ENCODE results near the gene MATK.

Gene MATK

DNA sequence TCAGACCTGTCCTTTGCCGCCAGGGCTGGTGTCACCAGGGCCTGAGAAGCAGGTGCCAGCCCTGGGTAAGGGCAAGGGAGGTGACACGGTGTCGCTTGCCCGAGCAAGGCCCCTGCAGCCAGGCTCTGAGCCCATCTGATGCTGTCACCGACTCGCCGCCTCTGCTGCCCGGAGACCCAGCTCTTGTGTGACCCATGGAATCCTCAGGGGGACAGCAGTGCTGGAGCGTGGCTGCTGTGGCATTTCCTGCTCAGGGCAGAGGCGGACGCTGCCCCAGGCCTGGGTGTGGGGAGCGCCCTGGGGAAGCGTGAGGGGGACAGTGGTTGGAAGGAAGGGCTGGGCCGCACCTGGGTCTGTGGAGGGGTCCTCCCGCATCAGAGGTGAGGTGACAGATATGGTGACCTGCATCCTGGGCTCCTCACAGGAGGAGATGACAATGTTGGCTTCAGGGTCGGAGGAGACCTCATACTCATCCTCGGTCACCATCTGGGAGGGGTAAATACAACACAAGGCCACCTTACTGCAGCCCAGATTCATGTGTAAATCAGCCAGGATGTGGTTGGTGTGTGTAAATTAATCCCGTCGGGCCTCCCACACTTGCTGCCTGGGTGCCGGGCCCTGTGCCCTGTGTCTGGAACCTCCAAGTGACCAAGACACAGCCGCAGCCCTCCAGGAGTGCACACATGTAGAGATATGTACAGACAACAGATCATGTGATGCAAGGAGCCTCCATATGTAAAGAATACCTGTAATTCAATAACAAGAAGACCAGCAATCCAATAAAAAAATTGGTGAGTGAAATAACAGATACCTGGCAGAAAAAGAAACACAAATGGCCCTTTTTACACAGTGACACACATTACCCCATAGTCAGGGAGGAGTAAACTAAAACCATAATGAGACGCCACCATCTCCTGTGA lies 27.6 kb upstream of the MATK start:
- FAIRE-seq (no peak), DNase-seq (ENCODE audit: insufficient read length) (no peak)
- no peak for TF ChIP-seq POLR2A (IDR thresholded peaks at IDR 0.05; ENCODE audit: low read depth, low read length)
- no peak for TF ChIP-seq TAF1 (IDR thresholded peaks at IDR 0.05; ENCODE audit: borderline replicate concordance, low read depth, low read length)
- TF ChIP-seq POLR2AphosphoS5 (IDR thresholded peaks at IDR 0.05; ENCODE audit: low read depth, low read length) = no peak

DNA sequence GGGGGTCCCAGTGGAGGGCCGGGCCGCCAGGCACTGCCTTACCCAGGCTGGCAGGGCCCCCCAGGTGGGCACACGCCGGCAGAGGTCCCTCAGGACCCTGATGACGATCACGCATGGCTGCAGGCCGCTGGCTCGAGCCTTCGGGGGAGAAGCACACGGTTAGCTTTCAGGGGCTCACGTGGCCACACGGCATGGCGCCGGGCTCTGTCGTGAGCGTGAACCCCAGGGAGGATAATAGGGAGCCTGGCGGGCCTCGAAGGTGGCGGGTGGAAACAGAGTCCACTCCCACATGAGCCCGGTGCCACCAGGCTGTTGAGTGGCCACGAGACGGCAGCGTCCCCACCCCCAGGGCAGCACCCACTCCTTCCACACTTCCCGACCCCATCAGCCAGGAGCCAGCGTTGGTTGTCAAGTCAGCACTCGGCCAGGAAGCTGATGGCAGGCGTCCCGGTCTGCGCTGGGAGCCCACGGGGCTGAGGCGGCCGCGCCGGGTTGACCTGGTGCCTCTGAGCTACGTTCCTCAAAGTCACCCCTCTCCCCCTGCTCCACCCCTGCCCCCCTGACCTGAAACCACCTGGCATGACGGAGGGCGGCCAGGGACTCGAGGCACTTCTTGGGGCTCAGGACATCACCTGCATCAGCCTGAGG lies 24.7 kb upstream of the MATK start:
- FAIRE-seq (peak; percentile 36), DNase-seq (ENCODE audit: insufficient read length) (no peak)
- no peak for TF ChIP-seq TAF1 (IDR thresholded peaks at IDR 0.05; ENCODE audit: borderline replicate concordance, low read depth, low read length)
- TF ChIP-seq POLR2A (IDR thresholded peaks at IDR 0.05; ENCODE audit: low read depth, low read length) = no peak
- no peak for TF ChIP-seq POLR2AphosphoS5 (IDR thresholded peaks at IDR 0.05; ENCODE audit: low read depth, low read length)

DNA sequence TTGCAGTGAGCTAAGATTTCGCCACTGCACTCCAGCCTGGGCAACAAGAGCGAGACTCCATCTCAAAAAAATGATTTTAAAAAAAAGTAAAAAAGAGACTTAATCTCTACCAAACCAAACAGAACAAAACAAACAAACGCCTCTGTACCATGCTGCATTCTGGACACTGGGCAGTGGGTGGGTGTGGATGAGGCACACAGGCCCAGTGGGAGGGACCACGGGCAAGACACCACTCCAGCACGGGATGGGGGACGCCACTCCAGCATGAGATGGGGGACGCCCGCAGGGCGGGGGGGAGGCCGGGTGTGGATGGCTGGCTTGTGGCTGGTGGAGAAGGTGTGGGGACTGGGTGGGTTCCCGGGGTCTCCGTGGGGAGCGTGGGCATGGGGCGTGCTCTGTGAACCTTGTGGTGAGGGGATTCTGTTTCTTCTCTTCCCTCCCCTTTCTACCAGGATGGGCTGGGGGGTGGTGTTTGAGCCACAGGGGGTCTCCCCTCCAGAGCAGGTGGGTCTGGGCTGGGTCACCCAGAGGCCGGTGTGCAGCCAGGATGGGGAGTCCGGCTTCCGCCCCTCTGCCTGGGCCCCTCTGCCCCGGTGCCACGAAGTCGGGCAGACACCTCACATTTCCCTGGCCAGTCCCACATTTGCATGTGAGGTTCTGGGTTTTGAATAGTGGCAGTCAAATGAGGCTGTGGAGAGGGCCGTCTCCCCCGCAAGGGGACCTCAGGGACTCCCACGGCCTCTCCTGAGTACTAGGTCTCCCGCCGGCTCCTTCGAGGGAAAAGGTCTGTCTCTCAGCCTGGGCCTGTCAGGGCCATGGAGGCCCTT lies 23.9 kb upstream of the MATK start:
- FAIRE-seq (peak; percentile 71), DNase-seq (ENCODE audit: insufficient read length) (no peak)
- TF ChIP-seq POLR2A (IDR thresholded peaks at IDR 0.05; ENCODE audit: low read depth, low read length) (no peak), POLR2AphosphoS5 (IDR thresholded peaks at IDR 0.05; ENCODE audit: low read depth, low read length) (no peak), TAF1 (IDR thresholded peaks at IDR 0.05; ENCODE audit: borderline replicate concordance, low read depth, low read length) (no peak)

DNA sequence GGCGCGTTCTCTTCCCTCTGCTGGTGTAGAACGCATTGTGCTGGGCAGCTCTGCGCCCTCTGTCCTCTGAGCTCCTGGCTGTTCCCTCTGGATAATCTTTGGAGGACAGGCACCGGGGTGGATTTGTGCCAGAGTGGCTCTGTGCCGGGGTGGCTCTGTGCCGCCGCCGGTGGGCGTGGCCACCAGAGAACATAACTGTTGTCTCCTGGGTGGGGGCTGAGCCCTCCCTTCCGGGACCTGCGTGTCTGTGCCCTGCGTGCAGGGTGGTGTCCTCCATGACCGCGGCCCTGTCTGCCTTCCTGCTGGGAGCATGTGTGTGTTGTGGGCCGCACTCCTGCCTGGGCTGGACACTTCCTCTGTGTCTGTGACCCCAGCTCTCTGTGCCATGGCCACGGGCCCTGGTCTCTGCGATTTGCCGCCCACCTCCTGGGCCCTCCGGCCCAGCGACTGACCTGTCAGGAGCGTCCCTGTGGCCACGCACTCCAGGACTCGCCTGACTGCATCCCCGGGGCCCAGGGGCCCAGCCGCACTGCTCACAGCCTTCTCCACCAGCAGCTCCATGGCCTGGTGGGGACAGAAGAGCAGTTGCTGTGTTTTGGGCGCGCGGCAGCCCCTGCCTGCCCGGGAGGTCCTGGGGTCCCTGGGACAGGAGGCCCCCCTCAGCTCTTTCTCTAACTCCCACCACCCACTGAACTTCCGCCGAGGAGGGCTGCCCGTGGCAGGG lies 22.4 kb upstream of the MATK start:
- TF ChIP-seq POLR2AphosphoS5 (IDR thresholded peaks at IDR 0.05; ENCODE audit: low read depth, low read length) (no peak), TAF1 (IDR thresholded peaks at IDR 0.05; ENCODE audit: borderline replicate concordance, low read depth, low read length) (no peak), POLR2A (IDR thresholded peaks at IDR 0.05; ENCODE audit: low read depth, low read length) (no peak)
- no peak for DNase-seq (ENCODE audit: insufficient read length)
- no peak for FAIRE-seq

DNA sequence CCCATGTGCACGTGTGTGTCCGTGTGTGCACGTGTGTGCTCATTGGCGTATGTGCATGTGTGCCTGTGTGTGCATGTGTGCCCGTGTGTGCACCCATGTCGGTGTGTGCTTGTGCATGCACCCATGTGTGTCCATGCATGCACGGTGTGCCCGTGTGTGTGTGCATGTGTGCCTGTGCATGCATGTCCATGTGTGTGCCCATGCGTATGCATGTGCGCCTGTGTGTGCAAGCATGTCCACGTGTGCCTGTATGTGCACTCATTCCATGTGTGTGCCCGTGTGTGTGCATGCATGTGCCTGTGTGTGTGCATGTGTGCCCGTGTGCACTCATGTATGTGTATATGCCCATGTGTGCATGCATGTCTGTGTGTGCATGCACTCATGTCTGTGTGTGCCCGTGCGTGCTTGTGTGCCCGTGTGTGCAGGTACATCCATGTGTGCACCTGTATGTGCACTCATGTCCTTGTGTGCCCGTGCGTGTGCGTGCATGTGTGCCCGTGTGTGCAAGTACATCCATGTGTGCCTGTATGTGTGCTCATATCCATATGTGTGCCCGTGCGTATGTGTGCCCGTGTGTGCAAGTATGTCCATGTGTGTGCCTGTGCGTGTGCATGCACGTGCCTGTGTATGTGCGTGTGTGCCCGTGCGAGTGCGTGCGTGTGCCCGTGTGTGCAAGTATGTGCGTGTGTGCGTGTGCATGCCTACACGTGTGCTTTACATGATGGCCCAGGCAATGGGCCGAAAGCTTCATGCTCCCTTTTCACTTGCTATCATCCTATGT lies 21.6 kb upstream of the MATK start:
- no peak; the same call in 1 of the 2 replicates for TF ChIP-seq POLR2AphosphoS5 (IDR thresholded peaks at IDR 0.05; ENCODE audit: low read depth, low read length)
- TF ChIP-seq POLR2A (IDR thresholded peaks at IDR 0.05; ENCODE audit: low read depth, low read length) = no peak
- TF ChIP-seq TAF1 (IDR thresholded peaks at IDR 0.05; ENCODE audit: borderline replicate concordance, low read depth, low read length) = no peak
- DNase-seq (ENCODE audit: insufficient read length) (no peak), FAIRE-seq (no peak)

DNA sequence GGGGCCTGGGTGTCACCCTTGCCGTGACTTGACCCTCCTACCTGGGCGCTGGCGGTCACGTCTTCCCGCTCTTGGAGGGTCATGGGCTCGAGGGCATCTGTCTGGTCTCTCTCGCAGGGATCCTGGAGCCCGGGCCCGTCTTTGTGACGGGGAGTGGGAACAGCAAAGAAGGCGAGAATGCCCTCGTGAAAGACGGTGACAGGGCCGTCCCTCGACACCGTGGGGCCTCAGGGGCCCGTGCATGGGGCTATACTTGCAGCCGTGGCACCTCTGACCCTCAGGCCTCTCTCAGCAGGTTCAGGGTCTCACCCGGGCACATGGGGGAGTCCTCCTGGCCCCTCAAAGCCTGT lies 20.9 kb upstream of the MATK start:
- FAIRE-seq (no peak), DNase-seq (ENCODE audit: insufficient read length) (no peak)
- TF ChIP-seq POLR2A (IDR thresholded peaks at IDR 0.05; ENCODE audit: low read depth, low read length) (no peak), POLR2AphosphoS5 (IDR thresholded peaks at IDR 0.05; ENCODE audit: low read depth, low read length) (no peak), TAF1 (IDR thresholded peaks at IDR 0.05; ENCODE audit: borderline replicate concordance, low read depth, low read length) (no peak)

DNA sequence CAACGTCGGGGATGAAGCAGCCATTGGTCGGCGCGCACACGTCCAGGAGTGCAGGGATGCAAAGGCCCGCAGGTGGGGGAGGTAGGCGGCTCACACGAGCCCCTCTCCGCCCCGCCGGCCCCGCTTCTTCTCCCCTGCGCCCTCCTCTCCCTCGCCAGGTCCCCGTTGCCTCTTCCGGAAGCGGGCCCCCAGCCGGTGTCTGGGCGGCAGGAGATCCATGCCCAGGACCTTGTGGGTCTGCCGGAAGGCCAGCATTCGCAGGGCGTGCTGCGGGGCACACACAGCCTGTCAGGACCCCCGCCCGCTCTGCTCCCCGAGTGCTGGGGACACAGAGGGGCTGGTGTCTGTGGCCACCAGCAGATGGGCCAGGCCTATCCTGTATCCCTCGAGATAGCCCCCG lies 19.7 kb upstream of the MATK start:
- DNase-seq (ENCODE audit: insufficient read length) = no peak
- TF ChIP-seq TAF1 (IDR thresholded peaks at IDR 0.05; ENCODE audit: borderline replicate concordance, low read depth, low read length) = no peak
- TF ChIP-seq POLR2A (IDR thresholded peaks at IDR 0.05; ENCODE audit: low read depth, low read length) = no peak
- TF ChIP-seq POLR2AphosphoS5 (IDR thresholded peaks at IDR 0.05; ENCODE audit: low read depth, low read length) = no peak
- FAIRE-seq = no peak

DNA sequence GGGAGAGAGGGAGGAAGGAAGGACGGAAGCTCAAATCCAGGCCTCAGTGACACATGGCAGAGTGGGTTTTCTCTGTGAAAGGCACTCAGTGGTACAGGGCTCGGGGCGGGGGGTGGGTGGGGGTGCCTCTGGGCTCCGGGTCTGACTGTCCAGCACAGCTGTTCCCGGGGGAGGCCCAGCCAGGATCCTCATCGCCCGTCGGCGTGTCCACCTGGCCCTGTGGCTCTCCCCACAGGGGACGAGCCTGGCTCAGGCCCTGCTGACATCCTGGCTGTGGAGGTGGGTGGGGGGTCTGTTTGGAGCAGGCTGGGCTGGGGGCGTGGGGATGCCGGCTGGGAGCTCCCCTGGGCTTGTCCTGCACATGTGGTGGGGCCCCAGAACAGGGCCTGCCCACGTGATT lies 18.2 kb upstream of the MATK start:
- DNase-seq (ENCODE audit: insufficient read length) (no peak), FAIRE-seq (no peak)
- no peak for TF ChIP-seq TAF1 (IDR thresholded peaks at IDR 0.05; ENCODE audit: borderline replicate concordance, low read depth, low read length)
- no peak for TF ChIP-seq POLR2A (IDR thresholded peaks at IDR 0.05; ENCODE audit: low read depth, low read length)
- no peak for TF ChIP-seq POLR2AphosphoS5 (IDR thresholded peaks at IDR 0.05; ENCODE audit: low read depth, low read length)

DNA sequence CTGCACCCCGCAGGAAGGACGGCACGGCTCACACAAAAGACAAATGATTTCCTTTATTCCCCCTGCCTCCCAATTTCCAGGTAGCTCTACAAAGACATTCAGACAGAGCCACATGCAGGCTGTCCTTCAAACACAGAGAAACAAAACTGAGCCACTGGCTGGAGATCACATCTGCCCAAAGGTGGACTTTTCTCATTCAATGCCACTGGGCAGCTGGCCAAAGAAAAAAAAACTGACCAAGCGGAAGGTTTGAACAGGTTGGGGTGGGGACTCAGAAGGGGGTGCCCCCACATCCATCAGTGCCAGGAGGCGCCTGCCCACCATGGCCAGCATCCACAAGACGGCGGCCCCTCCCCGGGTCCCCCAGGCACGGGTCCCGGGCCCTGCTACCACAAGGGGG lies 17.8 kb upstream of the MATK start:
- DNase-seq (ENCODE audit: insufficient read length) (no peak), FAIRE-seq (no peak)
- TF ChIP-seq POLR2AphosphoS5 (IDR thresholded peaks at IDR 0.05; ENCODE audit: low read depth, low read length) (no peak), TAF1 (IDR thresholded peaks at IDR 0.05; ENCODE audit: borderline replicate concordance, low read depth, low read length) (no peak), POLR2A (IDR thresholded peaks at IDR 0.05; ENCODE audit: low read depth, low read length) (no peak)

Measured in GM12892 (cell line).